GDM1 (cell line): ENCODE data around the gene RSPRY1.

Experiments
- DNase-seq: peaks from one replicate; lab custom pipeline; 2025; lab: John Stamatoyannopoulos, UW

The RSPRY1 gene

GRCh38 chr16:57152096-57153093 is 33.7 kb upstream of the RSPRY1 start:
- no peak for DNase-seq

- DNase-seq = no peak
These were observed 32.3 kb upstream of the RSPRY1 start for GRCh38 chr16:57153841-57154240.

GRCh38 chr16:57155702-57156350 is 30.3 kb upstream of the RSPRY1 start:
- no peak for DNase-seq

- DNase-seq = no peak
These were observed 29.8 kb upstream of the RSPRY1 start for GRCh38 chr16:57156351-57156703.

- no peak for DNase-seq
These were observed 28.6 kb upstream of the RSPRY1 start for GRCh38 chr16:57157533-57157932.

GRCh38 chr16:57159447-57159846 is 26.7 kb upstream of the RSPRY1 start:
- no peak for DNase-seq

- DNase-seq = no peak
These were observed 22.3 kb upstream of the RSPRY1 start for GRCh38 chr16:57163842-57164241.

GRCh38 chr16:57165483-57165882 is 20.6 kb upstream of the RSPRY1 start:
- DNase-seq = no peak

GRCh38 chr16:57165938-57166337 is 20.2 kb upstream of the RSPRY1 start:
- DNase-seq = no peak

GRCh38 chr16:57166451-57166850 is 19.7 kb upstream of the RSPRY1 start:
- DNase-seq = no peak

GRCh38 chr16:57166951-57167350 is 19.2 kb upstream of the RSPRY1 start:
- no peak for DNase-seq

- DNase-seq = no peak
These were observed 18.6 kb upstream of the RSPRY1 start for GRCh38 chr16:57167538-57167937.

GRCh38 chr16:57167953-57168352 is 18.2 kb upstream of the RSPRY1 start:
- peak; percentile 45 for DNase-seq

- DNase-seq = no peak
These were observed 16.8 kb upstream of the RSPRY1 start for GRCh38 chr16:57169327-57169726.

- no peak for DNase-seq
These were observed 13.3 kb upstream of the RSPRY1 start for GRCh38 chr16:57172721-57173290.

GRCh38 chr16:57175896-57176295 is 10.2 kb upstream of the RSPRY1 start:
- DNase-seq = no peak

- DNase-seq = no peak
These were observed 7.9 kb upstream of the RSPRY1 start for GRCh38 chr16:57178196-57178595.

- DNase-seq = no peak
These were observed 7.3 kb upstream of the RSPRY1 start for GRCh38 chr16:57178793-57179212.

- DNase-seq = no peak
These were observed 6.8 kb upstream of the RSPRY1 start for GRCh38 chr16:57179215-57179828.

GRCh38 chr16:57184113-57184512 is 2.0 kb upstream of the RSPRY1 start:
- DNase-seq = no peak

- DNase-seq = no peak
These were observed 1.2 kb upstream of the RSPRY1 start for GRCh38 chr16:57184887-57185445.

- DNase-seq = no peak
These were observed 634 bp upstream of the RSPRY1 start for GRCh38 chr16:57185446-57185944.
